ENCODE data around the gene TESK1.

Gene TESK1

GRCh38 chr9:35603986-35604577, 980 bp upstream of the TESK1 start:
- TF ChIP-seq CTCF (IDR thresholded peaks at IDR 0.05; ENCODE audit: insufficient read depth, low read length, poor library complexity, severe bottlenecking), result peak; percentile 89
- peak overlapping the region; percentile 80 for H3K4me3 ChIP-seq (replicated peaks; ENCODE audit: low read depth, low read length)
- peak; percentile 98 for DNase-seq (ENCODE audit: extremely low read depth, insufficient read length)
- H3K36me3 ChIP-seq (ENCODE audit: control insufficient read depth, insufficient read depth, low read length), result peaks cover 7% of the 10 kb centered on the region
- no peaks in the 10 kb centered on the region for H3K27me3 ChIP-seq (replicated peaks; ENCODE audit: control insufficient read depth, insufficient read depth, low read length)

GRCh38 chr9:35605351-35606137, 482 bp downstream of the TESK1 start:
- Histone ChIP-seq H3K36me3 (ENCODE audit: control insufficient read depth, insufficient read depth, low read length) (peaks cover 7% of the 10 kb centered on the region), H3K4me3 (replicated peaks; ENCODE audit: low read depth, low read length) (peak overlapping the region; percentile 65), H3K27me3 (replicated peaks; ENCODE audit: control insufficient read depth, insufficient read depth, low read length) (no peaks in the 10 kb centered on the region)
- TF ChIP-seq CTCF (IDR thresholded peaks at IDR 0.05; ENCODE audit: insufficient read depth, low read length, poor library complexity, severe bottlenecking), result no peak
- peak; percentile 49 for DNase-seq (ENCODE audit: extremely low read depth, insufficient read length)

- TF ChIP-seq CTCF (IDR thresholded peaks at IDR 0.05; ENCODE audit: insufficient read depth, low read length, poor library complexity, severe bottlenecking), result no peak
- Histone ChIP-seq H3K4me3 (replicated peaks; ENCODE audit: low read depth, low read length) (peak overlapping the region; percentile 65), H3K36me3 (ENCODE audit: control insufficient read depth, insufficient read depth, low read length) (peaks cover 7% of the 10 kb centered on the region), H3K27me3 (replicated peaks; ENCODE audit: control insufficient read depth, insufficient read depth, low read length) (no peaks in the 10 kb centered on the region)
- DNase-seq (ENCODE audit: extremely low read depth, insufficient read length), result no peak
Measured at GRCh38 chr9:35606138-35606504, 1.1 kb downstream of the TESK1 start.

GRCh38 chr9:35606726-35607125, 1.7 kb downstream of the TESK1 start:
- DNase-seq (ENCODE audit: extremely low read depth, insufficient read length), result no peak
- no peak overlapping the region for H3K4me3 ChIP-seq (replicated peaks; ENCODE audit: low read depth, low read length)
- H3K27me3 ChIP-seq (replicated peaks; ENCODE audit: control insufficient read depth, insufficient read depth, low read length), result no peaks in the 10 kb centered on the region
- TF ChIP-seq CTCF (IDR thresholded peaks at IDR 0.05; ENCODE audit: insufficient read depth, low read length, poor library complexity, severe bottlenecking), result no peak
- H3K36me3 ChIP-seq (ENCODE audit: control insufficient read depth, insufficient read depth, low read length), result peaks cover 7% of the 10 kb centered on the region

GRCh38 chr9:35608221-35608620, 3.2 kb downstream of the TESK1 start:
- Histone ChIP-seq H3K36me3 (ENCODE audit: control insufficient read depth, insufficient read depth, low read length) (peaks cover 7% of the 10 kb centered on the region), H3K27me3 (replicated peaks; ENCODE audit: control insufficient read depth, insufficient read depth, low read length) (no peaks in the 10 kb centered on the region), H3K4me3 (replicated peaks; ENCODE audit: low read depth, low read length) (no peak overlapping the region)
- TF ChIP-seq CTCF (IDR thresholded peaks at IDR 0.05; ENCODE audit: insufficient read depth, low read length, poor library complexity, severe bottlenecking), result no peak
- no peak for DNase-seq (ENCODE audit: extremely low read depth, insufficient read length)
